A673 (cell line): ENCODE results near the gene ZNF341. TPM values are rescaled to one million over a fixed set of nuclear protein-coding genes. Genes with fewer than 3 reads are reported as not detected.

Experiments
- BruUV-seq: library from RNA; stranded (reverse); fragments of 400-500 nt; replicated peaks from 2 replicates; lab custom pipeline; 2021; lab: Mats Ljungman, UMichigan
- CTCF ChIA-PET: fragments of 300-600 bp; sonication (Branson Sonifier 250); formaldehyde crosslinking; loops from one replicate; lab custom pipeline; 2022; ENCODE audit warnings: antibody characterized with exemption; lab: Charles Lee
- POLR2A ChIA-PET: fragments of 300-600 bp; sonication (Branson Sonifier 250); formaldehyde crosslinking; loops from one replicate; lab custom pipeline; 2022; ENCODE audit warnings: antibody characterized with exemption; ENCODE audit not compliant: low non-redundant PET; lab: Charles Lee
- DNase-seq: peaks from one replicate; pipeline ENCODE4 v3.0.0-alpha.2; 2015; ENCODE audit warnings: low spot score
- H3K27ac ChIP-seq: fragments of 200-600 bp; sonication (generic); 2 replicates; pipeline ENCODE4 v1.5.1; 2016; ENCODE audit warnings: mixed run types, low read depth, mild to moderate bottlenecking, mixed read lengths, antibody characterized with exemption, low read length; ENCODE audit not compliant: poor library complexity, severe bottlenecking
- H3K27me3 ChIP-seq: fragments of 200-600 bp; sonication (generic); replicated peaks from 2 replicates; pipeline ENCODE4 v1.6.1; 2017; ENCODE audit warnings: mixed run types, low read depth, mild to moderate bottlenecking, mixed read lengths, antibody characterized with exemption, low read length; ENCODE audit not compliant: insufficient read depth, poor library complexity
- H3K36me3 ChIP-seq: fragments of 200-600 bp; sonication (generic); 2 replicates; pipeline ENCODE4 v1.6.1; 2016; ENCODE audit warnings: mixed run types, mild to moderate bottlenecking, mixed read lengths, antibody characterized with exemption, low read length; ENCODE audit not compliant: insufficient read depth, poor library complexity, severe bottlenecking
- H3K4me1 ChIP-seq: fragments of 200-600 bp; sonication (generic); 2 replicates; pipeline ENCODE4 v1.6.1; 2017; ENCODE audit warnings: mixed run types, mild to moderate bottlenecking, mixed read lengths, antibody characterized with exemption, low read length; ENCODE audit not compliant: insufficient read depth, poor library complexity, severe bottlenecking
- H3K4me3 ChIP-seq: fragments of 200-600 bp; sonication (generic); 2 replicates; pipeline ENCODE4 v1.5.1; 2016; ENCODE audit warnings: low read depth, mixed run types, mild to moderate bottlenecking, mixed read lengths, low read length; ENCODE audit not compliant: poor library complexity, severe bottlenecking
- H3K9me3 ChIP-seq: fragments of 200-600 bp; sonication (generic); 2 replicates; pipeline ENCODE4 v1.6.1; 2016; ENCODE audit warnings: mixed run types, low read depth, mild to moderate bottlenecking, mixed read lengths, antibody characterized with exemption, low read length; ENCODE audit not compliant: poor library complexity, severe bottlenecking
- CTCF ChIP-seq: fragments of 300-800, 200-600 bp; sonication (generic); conservative IDR thresholded peaks from 2 replicates; pipeline ENCODE4 v1.5.1; 2017; ENCODE audit warnings: low read depth, mild to moderate bottlenecking, antibody characterized with exemption, low read length, moderate library complexity, mixed read lengths
- EZH2 ChIP-seq: fragments of 200-600 bp; sonication (generic); IDR thresholded peaks from 2 replicates; pipeline ENCODE4 v1.6.1; 2017; ENCODE audit warnings: borderline replicate concordance, low read depth, mild to moderate bottlenecking, mixed read lengths, antibody characterized with exemption, low read length; ENCODE audit not compliant: poor library complexity, severe bottlenecking
- intact Hi-C: fragments of 100-400 bp; cut with micrococcal nuclease; formaldehyde crosslinking; loops from one replicate; pipeline ENCODE4 v1.10.0; 2022; ENCODE audit not compliant: unreplicated experiment
- total RNA-seq: library from RNA; stranded (reverse); gene quantifications from 2 replicates; pipeline ENCODE4 v1.2.3, GENCODE V29; 2021

The ZNF341 gene
- total RNA-seq, 1 experiment from 2014 or later = 5.0 TPM

GRCh38 chr20:33840759-33841435 lies 109.1 kb downstream of the ZNF341 start:
- ChIA-PET CTCF (no interaction called here), POLR2A (no interaction called here)
- BruUV-seq = no TSS peak
- Histone ChIP-seq H3K36me3 (no peaks in the 10 kb centered on the region), H3K9me3 (no peaks in the 10 kb centered on the region), H3K27me3 (no peaks in the 10 kb centered on the region), H3K4me1 (peaks cover 16% of the 10 kb centered on the region), H3K4me3 (no peak overlapping the region), H3K27ac (no peak overlapping the region)
- DNase-seq = no peak
- TF ChIP-seq EZH2 = no peak
- TF ChIP-seq CTCF = no peak
- intact Hi-C loops = no loop called here

- no peak for DNase-seq
- no peaks in the 10 kb centered on the region for H3K9me3 ChIP-seq
- no TSS peak for BruUV-seq
- no peak for TF ChIP-seq CTCF
- TF ChIP-seq EZH2 = no peak
- H3K27ac ChIP-seq = no peak overlapping the region
- H3K4me1 ChIP-seq = peaks cover 14% of the 10 kb centered on the region
- POLR2A ChIA-PET = no interaction called here
- CTCF ChIA-PET = no interaction called here
- no peaks in the 10 kb centered on the region for H3K36me3 ChIP-seq
- no peak overlapping the region for H3K4me3 ChIP-seq
- H3K27me3 ChIP-seq = no peaks in the 10 kb centered on the region
- intact Hi-C loops = no loop called here
Measured at GRCh38 chr20:33841436-33841799, 109.6 kb downstream of the ZNF341 start.

Other genes with a start within 250 kb of the ZNF341 start
- 13.1 and 15.2 TPM in 2 replicates for gene CBFA2T2, start 241.9 kb upstream of the ZNF341 start, total RNA-seq
- gene C20orf144, start 69.7 kb upstream of the ZNF341 start, total RNA-seq = 0.13 and 0.22 TPM in 2 replicates
- 0.39 and 0.47 TPM in 2 replicates for gene ACTL10, start 65.1 kb upstream of the ZNF341 start, total RNA-seq
- 83.1 and 100 TPM in 2 replicates for gene NECAB3, start 57.6 kb upstream of the ZNF341 start, total RNA-seq
- 86.0 and 87.0 TPM in 2 replicates for gene E2F1, start 45.6 kb upstream of the ZNF341 start, total RNA-seq
- 7.5 and 9.7 TPM in 2 replicates for gene PXMP4, start 11.7 kb upstream of the ZNF341 start, total RNA-seq
- gene CHMP4B, start 79.4 kb downstream of the ZNF341 start, total RNA-seq = 68.5 and 68.9 TPM in 2 replicates